Measurements from ENCODE around the gene EXOC8.

- TF ChIP-seq CTCF (IDR thresholded peaks at IDR 0.05) (no peak), POLR2A (IDR thresholded peaks at IDR 0.05) (no peak), POLR2AphosphoS5 (IDR thresholded peaks at IDR 0.05) (no peak)
Measured at GRCh38 chr1:231319080-231319479, 18.6 kb downstream of the EXOC8 start.
